MM.1S (cell line): ENCODE data around the gene HLA-DQA1.

Experiments
- DNase-seq: peaks from one replicate; pipeline ENCODE4 v3.0.0-alpha.2; 2015
- H2AFZ ChIP-seq: fragments of 300-600 bp; sonication (generic); 2 replicates; pipeline ENCODE4 v1.6.0; 2016; ENCODE audit warnings: antibody characterized with exemption, low read length
- H3F3A ChIP-seq: fragments of 300-600 bp; sonication (generic); 2 replicates; pipeline ENCODE4 v1.6.1; 2016; ENCODE audit warnings: mild to moderate bottlenecking, antibody characterized with exemption, low read length, moderate library complexity, mixed read lengths; ENCODE audit not compliant: insufficient read depth
- H3K27ac ChIP-seq: fragments of 300-600 bp; sonication (generic); 2 replicates; pipeline ENCODE4 v1.5.1; 2016; ENCODE audit warnings: mild to moderate bottlenecking, low read length
- H3K27me3 ChIP-seq: fragments of 300-600 bp; sonication (generic); replicated peaks from 2 replicates; pipeline ENCODE4 v1.6.0; 2016; ENCODE audit warnings: low read length; ENCODE audit not compliant: insufficient read depth
- H3K36me3 ChIP-seq: fragments of 300-600 bp; sonication (generic); replicated peaks from 2 replicates; pipeline ENCODE4 v1.6.1; 2016; ENCODE audit warnings: mild to moderate bottlenecking, low read length, mixed read lengths; ENCODE audit not compliant: insufficient read depth
- H3K4me1 ChIP-seq: fragments of 300-600 bp; sonication (generic); 2 replicates; pipeline ENCODE4 v1.6.1; 2016; ENCODE audit warnings: low read length, mixed read lengths
- H3K4me2 ChIP-seq: fragments of 300-600 bp; sonication (generic); 2 replicates; pipeline ENCODE4 v1.6.0; 2016; ENCODE audit warnings: low read depth, low read length
- H3K4me3 ChIP-seq: fragments of 300-600 bp; sonication (generic); 2 replicates; pipeline ENCODE4 v1.5.1; 2016; ENCODE audit warnings: low read length, mixed read lengths
- H3K79me2 ChIP-seq: fragments of 300-600 bp; sonication (generic); 2 replicates; pipeline ENCODE4 v1.6.1; 2016; ENCODE audit warnings: mixed run types, low read length, mixed read lengths
- H3K9ac ChIP-seq: fragments of 300-600 bp; sonication (generic); 2 replicates; pipeline ENCODE4 v1.6.1; 2016; ENCODE audit warnings: low read length, mixed read lengths
- H3K9me2 ChIP-seq: fragments of 300-600 bp; sonication (generic); replicated peaks from 2 replicates; pipeline ENCODE4 v1.6.1; 2016; ENCODE audit warnings: mild to moderate bottlenecking, low read length, mixed read lengths; ENCODE audit not compliant: insufficient read depth
- H3K9me3 ChIP-seq: fragments of 300-600 bp; sonication (generic); replicated peaks from 2 replicates; pipeline ENCODE4 v1.6.1; 2016; ENCODE audit warnings: mild to moderate bottlenecking, low read length, mixed read lengths; ENCODE audit not compliant: insufficient read depth
- H4K20me1 ChIP-seq: fragments of 300-600 bp; sonication (generic); 2 replicates; pipeline ENCODE4 v1.6.1; 2016; ENCODE audit warnings: mild to moderate bottlenecking, low read length, moderate library complexity, mixed read lengths; ENCODE audit not compliant: insufficient read depth
- EZH2 ChIP-seq: fragments of 300-600 bp; sonication (generic); optimal IDR thresholded peaks from 2 replicates; pipeline ENCODE3; 2017; ENCODE audit warnings: low read depth, mild to moderate bottlenecking, antibody characterized with exemption, low read length, mixed read lengths
- EZH2phosphoT487 ChIP-seq: fragments of 300-600 bp; sonication (generic); IDR thresholded peaks from 2 replicates; pipeline ENCODE4 v1.6.1; 2018; ENCODE audit warnings: antibody characterized with exemption, low read length
- TF ChIP-seq, protein P1 (sequence below): fragments of 300-600 bp; sonication (generic); IDR thresholded peaks from 2 replicates; pipeline ENCODE4 v1.5.1; 2016; ENCODE audit warnings: antibody characterized with exemption, low read length, mixed read lengths

HLA-DQA1 gene

GRCh38 chr6:32664354-32664753 lies 27.1 kb downstream of the HLA-DQA1 start:
- Histone ChIP-seq H3K4me1 (0 out of 2 replicates have a peak, but pooled peaks cover 7% of the 10 kb centered on the region), H3K9me3 (no peaks in the 10 kb centered on the region), H2AFZ (no peak overlapping the region), H3K4me2 (no peak overlapping the region), H3K9me2 (no peaks in the 10 kb centered on the region), H3K27me3 (no peaks in the 10 kb centered on the region), H3F3A (no peaks in the 10 kb centered on the region), H3K79me2 (no peaks in the 10 kb centered on the region), H3K9ac (no peak overlapping the region), H4K20me1 (no peaks in the 10 kb centered on the region), H3K4me3 (no peak overlapping the region), H3K27ac (no peak overlapping the region), H3K36me3 (no peaks in the 10 kb centered on the region)
- TF ChIP-seq EZH2phosphoT487 (no peak), EZH2 (no peak)
- TF ChIP-seq, protein P1, sequence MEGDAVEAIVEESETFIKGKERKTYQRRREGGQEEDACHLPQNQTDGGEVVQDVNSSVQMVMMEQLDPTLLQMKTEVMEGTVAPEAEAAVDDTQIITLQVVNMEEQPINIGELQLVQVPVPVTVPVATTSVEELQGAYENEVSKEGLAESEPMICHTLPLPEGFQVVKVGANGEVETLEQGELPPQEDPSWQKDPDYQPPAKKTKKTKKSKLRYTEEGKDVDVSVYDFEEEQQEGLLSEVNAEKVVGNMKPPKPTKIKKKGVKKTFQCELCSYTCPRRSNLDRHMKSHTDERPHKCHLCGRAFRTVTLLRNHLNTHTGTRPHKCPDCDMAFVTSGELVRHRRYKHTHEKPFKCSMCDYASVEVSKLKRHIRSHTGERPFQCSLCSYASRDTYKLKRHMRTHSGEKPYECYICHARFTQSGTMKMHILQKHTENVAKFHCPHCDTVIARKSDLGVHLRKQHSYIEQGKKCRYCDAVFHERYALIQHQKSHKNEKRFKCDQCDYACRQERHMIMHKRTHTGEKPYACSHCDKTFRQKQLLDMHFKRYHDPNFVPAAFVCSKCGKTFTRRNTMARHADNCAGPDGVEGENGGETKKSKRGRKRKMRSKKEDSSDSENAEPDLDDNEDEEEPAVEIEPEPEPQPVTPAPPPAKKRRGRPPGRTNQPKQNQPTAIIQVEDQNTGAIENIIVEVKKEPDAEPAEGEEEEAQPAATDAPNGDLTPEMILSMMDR, result no peak
- DNase-seq, result no peak

GRCh38 chr6:32664827-32665362 lies 27.7 kb downstream of the HLA-DQA1 start:
- Histone ChIP-seq H3K4me2 (no peak overlapping the region), H3K4me1 (0 out of 2 replicates have a peak, but pooled peaks cover 7% of the 10 kb centered on the region), H3K9ac (no peak overlapping the region), H3K4me3 (no peak overlapping the region), H3K9me3 (no peaks in the 10 kb centered on the region), H3K27me3 (no peaks in the 10 kb centered on the region), H4K20me1 (no peaks in the 10 kb centered on the region), H3K27ac (no peak overlapping the region), H3K36me3 (no peaks in the 10 kb centered on the region), H3F3A (no peaks in the 10 kb centered on the region), H2AFZ (no peak overlapping the region), H3K79me2 (no peaks in the 10 kb centered on the region), H3K9me2 (no peaks in the 10 kb centered on the region)
- DNase-seq, result no peak
- TF ChIP-seq EZH2phosphoT487 (no peak), EZH2 (no peak)
- TF ChIP-seq, protein P1, result no peak

- Histone ChIP-seq H3K9me3 (no peaks in the 10 kb centered on the region), H3K9ac (no peak overlapping the region)
- no peak for DNase-seq
Measured at GRCh38 chr6:32665661-32666060, 28.5 kb downstream of the HLA-DQA1 start.

More at GRCh38 chr6:32665661-32666060, 28.5 kb downstream of the HLA-DQA1 start:
- Histone ChIP-seq H4K20me1 (no peaks in the 10 kb centered on the region), H2AFZ (no peak overlapping the region), H3K9me2 (no peaks in the 10 kb centered on the region), H3K4me1 (no peaks in the 10 kb centered on the region), H3K79me2 (no peaks in the 10 kb centered on the region), H3F3A (no peaks in the 10 kb centered on the region), H3K27ac (no peak overlapping the region), H3K36me3 (no peaks in the 10 kb centered on the region), H3K4me3 (no peak overlapping the region), H3K4me2 (no peak overlapping the region), H3K27me3 (no peaks in the 10 kb centered on the region)
- no peak for TF ChIP-seq EZH2
- TF ChIP-seq EZH2phosphoT487, result no peak
- TF ChIP-seq, protein P1, result no peak
